Coronary artery (tissue), 2 donors: Measurements from ENCODE around the gene RUNDC1.

Experiments used
- DNase-seq: peaks from one replicate; pipeline ENCODE4 v3.0.0-alpha.2; 2017; ENCODE audit warnings: low spot score
- H3K27ac ChIP-seq, 2 donors: fragments of 200-600 bp; sonication (generic); one replicate each; pipeline ENCODE4 v1.5.1; 2016 to 2019
- H3K4me3 ChIP-seq: fragments of 200-600 bp; sonication (generic); 2 replicates; pipeline ENCODE4 v1.5.1; 2016; ENCODE audit warnings: mild to moderate bottlenecking, moderate library complexity
- CTCF ChIP-seq: fragments of 200-600 bp; sonication (generic); IDR thresholded peaks from one replicate; pipeline ENCODE4 v1.5.1; 2019; ENCODE audit warnings: antibody characterized with exemption

The RUNDC1 gene

DNA sequence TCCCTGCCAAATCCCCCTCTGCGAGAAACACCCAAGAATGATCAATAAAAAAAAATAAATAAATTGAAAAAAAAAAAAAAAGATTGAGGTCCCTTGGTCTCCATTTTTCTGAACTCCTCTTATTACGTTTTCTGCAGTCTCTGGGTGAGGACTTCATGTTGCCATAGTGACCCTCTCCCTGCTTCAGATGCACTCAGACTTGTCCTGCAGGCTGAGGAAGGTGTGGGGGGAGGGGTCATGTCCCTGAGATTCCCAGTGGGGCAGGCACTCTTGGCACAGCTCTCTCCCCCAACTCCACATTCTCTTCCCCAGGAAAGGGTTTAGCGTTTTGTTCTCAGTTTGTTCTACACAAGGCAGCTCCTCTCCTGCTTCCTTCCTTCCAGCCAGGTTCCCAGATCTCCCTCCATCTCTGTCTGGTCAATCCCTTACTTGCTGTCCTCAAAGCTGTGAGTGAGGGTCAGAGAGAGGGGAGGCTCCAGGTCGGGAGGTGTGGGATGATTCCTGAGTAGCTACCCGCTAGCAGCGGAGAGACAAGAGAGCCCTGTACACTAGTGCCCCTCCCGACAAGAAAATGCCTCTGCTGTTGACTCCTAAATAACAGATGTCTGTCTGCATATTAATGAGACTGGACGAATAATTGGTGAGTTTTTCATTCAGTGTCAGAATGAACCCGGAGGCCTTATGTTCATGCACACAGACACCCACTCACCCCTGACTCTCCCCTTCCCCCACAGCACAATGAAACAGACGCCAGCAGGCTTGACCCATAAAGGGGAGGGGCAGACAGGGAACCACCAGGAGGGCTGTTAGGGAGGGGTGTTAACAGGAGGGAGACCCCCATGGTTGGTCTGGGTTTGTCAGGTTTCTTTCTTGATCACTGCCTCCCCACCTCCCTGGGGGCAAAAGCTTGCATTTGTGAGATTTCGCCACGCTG lies 53.9 kb downstream of the RUNDC1 start:
- no peak for TF ChIP-seq CTCF
- no peak overlapping the region for H3K4me3 ChIP-seq
- no peak for DNase-seq
- H3K27ac ChIP-seq, result no peak overlapping the region

DNA sequence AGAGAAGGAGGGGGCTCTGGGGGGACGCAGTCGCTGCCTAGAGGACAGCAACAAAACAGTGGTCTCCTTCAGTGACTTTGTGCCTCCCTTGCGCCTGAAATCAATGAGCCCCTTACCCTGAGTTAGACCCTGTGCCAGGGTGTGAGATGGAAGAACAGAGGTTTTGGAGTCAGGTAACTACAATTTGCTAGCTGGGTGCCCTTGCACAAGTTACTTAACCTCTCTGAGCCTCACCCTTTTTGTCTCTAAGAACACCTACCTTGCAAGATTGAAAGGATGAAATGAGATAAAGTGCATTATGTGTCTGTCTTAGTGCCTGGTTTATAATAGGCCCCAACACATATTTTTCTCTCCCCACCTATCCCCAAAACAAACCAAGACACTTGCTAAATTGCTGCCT lies 54.5 kb downstream of the RUNDC1 start:
- H3K27ac ChIP-seq, result no peak overlapping the region
- H3K4me3 ChIP-seq, result no peak overlapping the region
- no peak for DNase-seq
- no peak for TF ChIP-seq CTCF

DNA sequence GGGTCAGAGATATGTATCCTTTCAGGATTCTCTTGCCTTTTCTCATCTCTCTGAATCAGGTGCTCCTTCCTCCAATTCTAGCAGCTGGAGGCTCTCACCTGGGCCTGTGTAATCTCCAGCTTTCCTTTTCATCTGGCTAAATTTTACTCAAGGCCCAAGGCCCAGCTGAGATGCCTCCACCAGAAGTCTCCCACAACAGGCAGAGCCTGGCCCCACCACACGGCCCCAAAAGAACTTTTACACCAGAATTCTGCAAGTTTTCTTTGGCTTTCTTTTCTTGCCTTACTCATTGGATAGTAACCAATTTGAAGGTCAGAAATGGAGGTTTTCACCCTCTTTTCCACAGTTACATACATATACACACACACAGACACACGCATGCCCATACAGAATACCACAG lies 59.3 kb downstream of the RUNDC1 start:
- Histone ChIP-seq H3K27ac (no peak overlapping the region), H3K4me3 (no peak overlapping the region)
- TF ChIP-seq CTCF, result no peak
- no peak for DNase-seq

GRCh38 chr17:43040655-43041054 lies 60.3 kb downstream of the RUNDC1 start:
- no peak for TF ChIP-seq CTCF
- Histone ChIP-seq H3K27ac (no peak overlapping the region), H3K4me3 (no peak overlapping the region)
- DNase-seq, result no peak

- H3K4me3 ChIP-seq, result no peak overlapping the region
- no peak for DNase-seq
- TF ChIP-seq CTCF, result no peak
- H3K27ac ChIP-seq, result no peak overlapping the region
Observed at GRCh38 chr17:43042025-43042628, 61.8 kb downstream of the RUNDC1 start.
